Esophagus muscularis mucosa (tissue), 4 donors: ENCODE results near the gene LRMDA. TPM values are rescaled to one million over a fixed set of nuclear protein-coding genes. Genes with fewer than 3 reads are reported as not detected.

Experiments used
- DNase-seq: peaks from one replicate; pipeline ENCODE4 v3.0.0-alpha.2; 2017; ENCODE audit errors: extremely low spot score
- H3K27ac ChIP-seq, 4 donors: fragments of 200-600 bp; sonication (generic); replicated peaks in 1 of 4; 1 replicate in 3 of 4; 2 replicates in 1 of 4; pipeline ENCODE4 v1.5.1; 2016 to 2019; ENCODE audit warnings: mild to moderate bottlenecking in 1 of 4
- H3K27me3 ChIP-seq, 4 donors: fragments of 200-600 bp; sonication (generic); one replicate each; pipeline versions ENCODE4 v1.5.1 to v1.6.0; 2016 to 2019
- H3K36me3 ChIP-seq, 4 donors: fragments of 200-600 bp; sonication (generic); one replicate each; pipeline ENCODE4 v1.5.1; 2016 to 2019
- H3K4me1 ChIP-seq, 4 donors: fragments of 200-600 bp; sonication (generic); one replicate each; pipeline ENCODE4 v1.5.1; 2016 to 2019
- H3K4me3 ChIP-seq, 4 donors: fragments of 200-600 bp; sonication (generic); 1 replicate in 2 of 4; 2 replicates in 2 of 4; pipeline ENCODE4 v1.5.1; 2016 to 2019; ENCODE audit warnings: mild to moderate bottlenecking in 4 of 4, moderate library complexity in 1 of 4
- H3K9me3 ChIP-seq, 4 donors: fragments of 200-600 bp; sonication (generic); 1 replicate in 3 of 4; 2 replicates in 1 of 4; pipeline ENCODE4 v1.5.1; 2016 to 2019
- EP300 ChIP-seq: sonication (generic); formaldehyde crosslinking; IDR thresholded peaks from one replicate; pipeline ENCODE4 v1.6.1; 2017; ENCODE audit warnings: antibody characterized with exemption
- POLR2A ChIP-seq: fragments of 450-650 bp; IDR thresholded peaks from one replicate; pipeline ENCODE4 v1.6.1; 2017; ENCODE audit warnings: antibody characterized with exemption, moderate library complexity, mild to moderate bottlenecking, low read depth
- POLR2AphosphoS5 ChIP-seq, 2 donors: sonication (generic); formaldehyde crosslinking; IDR thresholded peaks; one replicate each; pipeline ENCODE4 v1.6.1; 2017; ENCODE audit warnings: antibody characterized with exemption in 2 of 2
- WGBS: methylation state at CpG from one replicate; pipeline ENCODE4 v1.1.5; 2018; 5-methylcytosine and 5-hydroxymethylcytosine counted together
- intact Hi-C: fragments of 100-400 bp; cut with DNase I; formaldehyde crosslinking; loops from one replicate; pipeline ENCODE4 v1.15.1; 2023
- total RNA-seq, 4 donors: library from RNA; depleted of rRNA; stranded (reverse); fragments of >200 nt; gene quantifications; one replicate each; pipeline versions ENCODE4 v1.1.0 to v1.2.1, GENCODE V29; 2016
- TF ChIP-seq, protein P1 (sequence below), 3 experiments: fragments of 200-600 bp in 2 of 3; fragments of 450-650 bp in 1 of 3; sonication (generic) in 2 of 3; IDR thresholded peaks; one replicate each; pipeline ENCODE4 v1.5.1; 2017 to 2019; ENCODE audit warnings: antibody characterized with exemption in 3 of 3, mild to moderate bottlenecking in 2 of 3, moderate library complexity in 1 of 3

Gene LRMDA
- total RNA-seq, 4 donors from 2014 or later = 14.3 to 34.9 (median 26.5) TPM

DNA sequence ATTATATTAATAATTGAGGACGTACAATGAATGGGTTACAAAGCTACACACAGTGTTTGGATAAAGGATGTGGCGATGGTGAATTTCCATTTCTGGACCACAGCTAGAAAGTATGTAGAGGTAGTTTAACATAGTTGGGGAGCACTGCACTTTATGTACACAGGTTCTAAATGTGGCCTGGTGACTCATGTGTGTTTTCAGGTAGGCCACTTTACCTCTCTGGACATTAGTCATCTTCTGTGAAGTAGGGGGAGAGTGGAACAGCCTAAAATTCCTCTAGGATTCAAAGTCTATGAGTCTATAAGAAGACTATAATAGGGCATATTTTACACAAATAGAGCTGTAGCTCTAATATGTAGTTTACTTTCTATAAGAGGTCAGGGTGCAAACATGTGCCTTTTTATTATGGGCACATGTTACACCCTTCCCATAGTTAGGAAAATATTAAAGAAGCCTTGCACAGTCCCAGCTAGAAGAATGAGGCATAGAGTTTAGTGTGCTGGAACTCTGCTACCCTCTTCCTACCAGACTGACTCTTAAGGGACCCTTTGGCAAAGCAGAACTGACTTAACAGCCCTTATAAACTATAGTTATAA is 594.9 kb downstream of the LRMDA start:
- no peaks in the 10 kb centered on the region for H3K27me3 ChIP-seq
- H3K36me3 ChIP-seq = no peaks in the 10 kb centered on the region
- 68% methylated on average over 2 of the region's 2 CpGs for WGBS
- no peak overlapping the region for H3K4me3 ChIP-seq
- no peaks in the 10 kb centered on the region for H3K4me1 ChIP-seq
- H3K27ac ChIP-seq = no peak overlapping the region
- TF ChIP-seq POLR2AphosphoS5 (IDR thresholded peaks at IDR 0.05) (no peak), POLR2A (no peak), EP300 (no peak)
- TF ChIP-seq, protein P1, sequence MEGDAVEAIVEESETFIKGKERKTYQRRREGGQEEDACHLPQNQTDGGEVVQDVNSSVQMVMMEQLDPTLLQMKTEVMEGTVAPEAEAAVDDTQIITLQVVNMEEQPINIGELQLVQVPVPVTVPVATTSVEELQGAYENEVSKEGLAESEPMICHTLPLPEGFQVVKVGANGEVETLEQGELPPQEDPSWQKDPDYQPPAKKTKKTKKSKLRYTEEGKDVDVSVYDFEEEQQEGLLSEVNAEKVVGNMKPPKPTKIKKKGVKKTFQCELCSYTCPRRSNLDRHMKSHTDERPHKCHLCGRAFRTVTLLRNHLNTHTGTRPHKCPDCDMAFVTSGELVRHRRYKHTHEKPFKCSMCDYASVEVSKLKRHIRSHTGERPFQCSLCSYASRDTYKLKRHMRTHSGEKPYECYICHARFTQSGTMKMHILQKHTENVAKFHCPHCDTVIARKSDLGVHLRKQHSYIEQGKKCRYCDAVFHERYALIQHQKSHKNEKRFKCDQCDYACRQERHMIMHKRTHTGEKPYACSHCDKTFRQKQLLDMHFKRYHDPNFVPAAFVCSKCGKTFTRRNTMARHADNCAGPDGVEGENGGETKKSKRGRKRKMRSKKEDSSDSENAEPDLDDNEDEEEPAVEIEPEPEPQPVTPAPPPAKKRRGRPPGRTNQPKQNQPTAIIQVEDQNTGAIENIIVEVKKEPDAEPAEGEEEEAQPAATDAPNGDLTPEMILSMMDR (IDR thresholded peaks at IDR 0.05) = no peak
- intact Hi-C loops = no loop called here
- no peak for DNase-seq
- no peaks in the 10 kb centered on the region for H3K9me3 ChIP-seq

DNA sequence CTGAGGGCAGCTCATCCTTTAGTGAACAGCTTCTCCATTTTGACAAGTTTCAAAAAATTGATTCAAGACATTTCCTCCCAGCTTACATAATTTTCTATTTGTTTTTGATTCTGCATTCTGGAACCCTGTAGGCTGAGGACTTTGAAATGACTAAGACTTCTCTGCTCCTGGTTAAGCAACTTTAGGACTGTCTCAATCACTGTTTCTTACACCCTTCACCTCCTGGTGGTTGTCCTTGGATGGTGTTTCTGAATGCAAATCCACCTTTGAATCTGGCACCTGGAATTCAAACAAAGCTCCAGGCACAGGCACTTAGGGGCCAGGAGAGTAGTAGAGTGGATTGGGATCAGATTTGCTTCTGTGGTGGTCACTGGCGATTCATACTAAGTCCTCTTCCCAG is 595.5 kb downstream of the LRMDA start:
- no peaks in the 10 kb centered on the region for H3K36me3 ChIP-seq
- no peak for DNase-seq
- H3K4me1 ChIP-seq = no peaks in the 10 kb centered on the region
- H3K27me3 ChIP-seq = no peaks in the 10 kb centered on the region
- 100% methylated on average over 1 of the region's 1 CpG for WGBS
- no peak for TF ChIP-seq EP300
- no peak for TF ChIP-seq POLR2AphosphoS5 (IDR thresholded peaks at IDR 0.05)
- TF ChIP-seq POLR2A = no peak
- TF ChIP-seq, protein P1 (IDR thresholded peaks at IDR 0.05) = no peak
- no peak overlapping the region for H3K4me3 ChIP-seq
- intact Hi-C loops = no loop called here
- H3K9me3 ChIP-seq = no peaks in the 10 kb centered on the region
- H3K27ac ChIP-seq = no peak overlapping the region

DNA sequence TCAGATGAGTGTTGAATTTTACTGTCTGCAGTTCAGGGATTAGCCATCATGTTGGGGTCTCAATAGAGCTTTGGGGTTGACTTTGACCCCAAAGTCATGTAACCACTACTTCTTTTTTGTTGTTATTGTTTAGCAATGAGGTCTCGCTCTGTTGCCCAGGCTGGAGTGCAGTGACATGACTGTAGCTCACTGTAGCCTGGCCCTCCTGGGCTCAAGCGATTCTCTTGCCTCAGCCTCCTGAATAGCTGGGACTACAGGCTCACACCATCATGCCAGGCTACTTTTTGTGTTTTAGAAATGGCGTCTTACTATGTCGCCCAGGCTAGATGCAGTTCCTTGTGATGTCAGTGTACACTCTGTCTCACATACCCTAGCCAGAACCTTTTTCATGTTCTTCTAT is 598.4 kb downstream of the LRMDA start:
- TF ChIP-seq POLR2A = no peak
- TF ChIP-seq, protein P1 (IDR thresholded peaks at IDR 0.05) = no peak
- TF ChIP-seq EP300 = no peak
- no peak for TF ChIP-seq POLR2AphosphoS5 (IDR thresholded peaks at IDR 0.05)
- no peaks in the 10 kb centered on the region for H3K27me3 ChIP-seq
- WGBS = 94% methylated on average over 4 of the region's 4 CpGs

DNA sequence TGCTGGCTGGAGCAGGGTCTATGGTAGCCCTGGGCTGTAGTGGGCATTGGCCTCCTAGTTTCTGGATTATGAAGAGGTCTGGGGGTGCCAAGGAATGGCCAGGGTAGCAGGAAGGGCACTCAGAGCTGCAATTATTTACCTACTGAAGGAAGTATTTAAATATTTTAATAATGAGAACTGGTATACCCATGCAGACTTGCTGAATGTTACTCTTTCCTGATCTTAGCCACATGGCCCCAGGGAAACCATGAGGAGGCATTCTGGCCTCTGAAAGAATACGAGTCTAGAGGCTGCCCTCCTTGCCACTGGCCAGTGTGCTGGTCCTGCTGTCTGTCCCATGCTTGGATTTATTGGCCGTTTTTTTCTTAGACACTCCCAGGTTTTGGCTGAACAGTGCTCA is 599.7 kb downstream of the LRMDA start:
- Histone ChIP-seq H3K27me3 (no peaks in the 10 kb centered on the region), H3K4me3 (no peak overlapping the region), H3K36me3 (no peaks in the 10 kb centered on the region), H3K9me3 (no peaks in the 10 kb centered on the region), H3K27ac (no peak overlapping the region), H3K4me1 (peaks cover 5 to 32% (median 31%) of the 10 kb centered on the region in 4 donors)
- WGBS = 83% methylated on average over 1 of the region's 2 CpGs
- intact Hi-C loops = loop anchor here (10.0 kb wide), 3 partner anchors 106 to 974 kb away; no protein-coding TSS in a partner anchor
- TF ChIP-seq, protein P1 (IDR thresholded peaks at IDR 0.05) = no peak
- no peak for TF ChIP-seq POLR2AphosphoS5 (IDR thresholded peaks at IDR 0.05)
- no peak for TF ChIP-seq EP300
- no peak for TF ChIP-seq POLR2A
- no peak for DNase-seq

More for the DNA sequence above, 598.4 kb downstream of the LRMDA start:
- Histone ChIP-seq H3K36me3 (no peaks in the 10 kb centered on the region), H3K4me3 (no peak overlapping the region), H3K9me3 (no peaks in the 10 kb centered on the region), H3K27ac (no peak overlapping the region), H3K4me1 (peaks cover 0 to 19% (median 18%) of the 10 kb centered on the region in 4 donors)
- intact Hi-C loops = loop anchor here (10.0 kb wide), 3 partner anchors 105 to 975 kb away; no protein-coding TSS in a partner anchor
- DNase-seq = no peak
